MCF 10A (cell line): Measurements from ENCODE around the gene PKNOX2. TPM values are rescaled to one million over a fixed set of nuclear protein-coding genes. Genes with fewer than 3 reads are reported as not detected.

Source experiments
- BruUV-seq: library from RNA; stranded (reverse); fragments of 400-500 nt; replicated peaks from 2 replicates; lab custom pipeline; 2021; lab: Mats Ljungman, UMichigan
- CTCF ChIA-PET: fragments of 300-600 bp; sonication (Branson Sonifier 250); formaldehyde crosslinking; extraction: SDS; loops from one replicate; lab custom pipeline; 2021; ENCODE audit warnings: antibody characterized with exemption, inconsistent platforms; lab: Yijun Ruan, JAX
- POLR2A ChIA-PET: fragments of 300-600, 350-650 bp; sonication (Branson Sonifier 250); formaldehyde crosslinking; extraction: SDS; loops from one replicate; lab custom pipeline; 2020; ENCODE audit warnings: antibody characterized with exemption, inconsistent platforms; lab: Yijun Ruan, JAX
- DNase-seq: peaks from one replicate; pipeline ENCODE4 v3.0.0-alpha.2; 2018; ENCODE audit not compliant: unreplicated experiment
- H3K27ac Mint-ChIP-seq: one replicate; pipeline ENCODE4 v1.8.0; 2022; ENCODE audit warnings: mild to moderate bottlenecking, low read depth, mixed read lengths; ENCODE audit not compliant: unreplicated experiment
- H3K27me3 Mint-ChIP-seq: one replicate; pipeline ENCODE4 v1.8.0; 2022; ENCODE audit warnings: mixed read lengths; ENCODE audit not compliant: insufficient read depth, unreplicated experiment
- H3K36me3 Mint-ChIP-seq: one replicate; pipeline ENCODE4 v1.8.0; 2022; ENCODE audit warnings: mild to moderate bottlenecking, moderate library complexity, mixed read lengths; ENCODE audit not compliant: insufficient read depth, unreplicated experiment
- H3K4me1 Mint-ChIP-seq: one replicate; pipeline ENCODE4 v1.8.0; 2022; ENCODE audit warnings: mixed read lengths; ENCODE audit not compliant: insufficient read depth, unreplicated experiment
- H3K4me3 Mint-ChIP-seq: one replicate; pipeline ENCODE4 v1.8.0; 2022; ENCODE audit warnings: mild to moderate bottlenecking, moderate library complexity, mixed read lengths; ENCODE audit not compliant: unreplicated experiment
- H3K9me3 Mint-ChIP-seq: one replicate; pipeline ENCODE4 v1.8.0; 2022; ENCODE audit warnings: mixed read lengths; ENCODE audit not compliant: unreplicated experiment
- CTCF ChIP-seq: fragments of 200-600 bp; IDR thresholded peaks from one replicate; pipeline ENCODE4 v1.8.0; 2022; ENCODE audit warnings: antibody characterized with exemption, mild to moderate bottlenecking; ENCODE audit not compliant: unreplicated experiment
- intact Hi-C: fragments of 100-400 bp; cut with micrococcal nuclease; formaldehyde crosslinking; loops from 2 replicates; pipeline ENCODE4 v1.14.1; 2022
- total RNA-seq: library from RNA; stranded (reverse); gene quantifications from 2 replicates; pipeline ENCODE4 v1.2.3, GENCODE V29; 2022

The PKNOX2 gene
- total RNA-seq, 1 experiment from 2014 or later = not detected

- DNase-seq = no peak
- POLR2A ChIA-PET = no interaction called here
- CTCF ChIA-PET = interaction anchor here (0.7 to 1.2 kb wide), 3 partner anchors 15 to 130 kb away, joined by 3 to 5 read pairs (median 4); no protein-coding TSS in a partner anchor
- no peak for TF ChIP-seq CTCF
- no peaks in the 10 kb centered on the region for H3K4me1 Mint-ChIP-seq
- H3K4me3 Mint-ChIP-seq = no peak overlapping the region
- intact Hi-C loops = no loop called here
- peaks cover 6% of the 10 kb centered on the region for H3K36me3 Mint-ChIP-seq
- no peak overlapping the region for H3K27ac Mint-ChIP-seq
- no TSS peak for BruUV-seq
- peaks cover 8% of the 10 kb centered on the region for H3K27me3 Mint-ChIP-seq
- no peaks in the 10 kb centered on the region for H3K9me3 Mint-ChIP-seq
Measured at GRCh38 chr11:125257190-125257579, 92.6 kb downstream of the PKNOX2 start.

GRCh38 chr11:125257751-125258150 is 93.2 kb downstream of the PKNOX2 start:
- TF ChIP-seq CTCF = no peak
- DNase-seq = no peak
- no peak overlapping the region for H3K27ac Mint-ChIP-seq
- H3K4me3 Mint-ChIP-seq = no peak overlapping the region
- intact Hi-C loops = no loop called here
- peaks cover 13% of the 10 kb centered on the region for H3K27me3 Mint-ChIP-seq
- ChIA-PET POLR2A (no interaction called here), CTCF (interaction anchor here (1.0 kb wide), 1 partner anchor 16 kb away, joined by 5 read pairs; no protein-coding TSS in a partner anchor)
- H3K36me3 Mint-ChIP-seq = peaks cover 6% of the 10 kb centered on the region
- no peaks in the 10 kb centered on the region for H3K4me1 Mint-ChIP-seq
- H3K9me3 Mint-ChIP-seq = no peaks in the 10 kb centered on the region
- BruUV-seq = no TSS peak

- ChIA-PET CTCF (interaction anchor here (1.0 kb wide), 1 partner anchor 15 kb away, joined by 5 read pairs; no protein-coding TSS in a partner anchor), POLR2A (interaction anchor here (0.7 kb wide), 1 partner anchor 85 kb away, joined by 4 read pairs; no protein-coding TSS in a partner anchor)
- BruUV-seq = no TSS peak
- no peak for TF ChIP-seq CTCF
- Mint-ChIP-seq H3K36me3 (peaks cover 6% of the 10 kb centered on the region), H3K4me3 (no peak overlapping the region), H3K4me1 (no peaks in the 10 kb centered on the region), H3K9me3 (no peaks in the 10 kb centered on the region), H3K27me3 (peaks cover 19% of the 10 kb centered on the region), H3K27ac (no peak overlapping the region)
- intact Hi-C loops = no loop called here
- no peak for DNase-seq
Measured at GRCh38 chr11:125258291-125259032, 93.9 kb downstream of the PKNOX2 start.

- no peak for TF ChIP-seq CTCF
- intact Hi-C loops = no loop called here
- no TSS peak for BruUV-seq
- Mint-ChIP-seq H3K4me3 (no peak overlapping the region), H3K9me3 (no peaks in the 10 kb centered on the region), H3K27ac (no peak overlapping the region), H3K36me3 (peaks cover 6% of the 10 kb centered on the region), H3K27me3 (peaks cover 19% of the 10 kb centered on the region), H3K4me1 (no peaks in the 10 kb centered on the region)
- ChIA-PET CTCF (no interaction called here), POLR2A (no interaction called here)
- no peak for DNase-seq
Measured at GRCh38 chr11:125261588-125261987, 97.0 kb downstream of the PKNOX2 start.
